ENCODE data around the gene C14orf132. TPM values are rescaled to one million over a fixed set of nuclear protein-coding genes. Genes with fewer than 3 reads are reported as not detected.

The C14orf132 gene
- total RNA-seq, 4 donors from 2014 or later: 3.5 to 6.4 (median 5.0) TPM

- Histone ChIP-seq H3K4me1 (peaks cover 6 to 19% (median 10%) of the 10 kb centered on the region in 4 donors), H3K9me3 (no peaks in the 10 kb centered on the region), H3K27ac (peak overlapping the region in 1 of 4 donors; percentile 1), H3K27me3 (no peaks in the 10 kb centered on the region), H3K4me3 (no peak overlapping the region), H3K36me3 (no peaks in the 10 kb centered on the region)
- in situ Hi-C loops (cut with MboI; ENCODE audit: low pct_ligation_motif_present in 1 of 4, low pct_unique_long_range_greater_than_20kb in 1 of 4, low sequenced_read_pairs in 3 of 4) (loop anchor here in 1 of 4 donors (5.0 kb wide), 1 partner anchor 172 kb away; no protein-coding TSS in a partner anchor), intact Hi-C loops (cut with DNase I; ENCODE audit: low total_unique reads) (loop anchor here (2.0 to 10.0 kb wide), 2 partner anchors 104 to 174 kb away; partner anchors contain the start of gene BDKRB2)
- 13 to 34% methylated on average over 7 to 22 of the region's 22 CpGs for WGBS, 2 donors (ENCODE audit: low coverage in 1 of 2)
- peak; percentile 84 for DNase-seq
- TF ChIP-seq POLR2AphosphoS5 (IDR thresholded peaks at IDR 0.05) (no peak), CTCF (IDR thresholded peaks at IDR 0.05) (peak; percentile 81 to 96 (median 86)), EP300 (IDR thresholded peaks at IDR 0.05; ENCODE audit: low read depth) (no peak), POLR2A (IDR thresholded peaks at IDR 0.05) (no peak)
Measured at GRCh38 chr14:96100161-96101064, 61.3 kb downstream of the C14orf132 start.

- in situ Hi-C loops (cut with MboI; ENCODE audit: low pct_ligation_motif_present in 1 of 4, low pct_unique_long_range_greater_than_20kb in 1 of 4, low sequenced_read_pairs in 3 of 4): loop anchor here in 1 of 4 donors (5.0 kb wide), 1 partner anchor 170 kb away; no protein-coding TSS in a partner anchor
- no peak overlapping the region for H3K27ac ChIP-seq
- 68 to 79% methylated on average over 3 of the region's 3 CpGs for WGBS, 2 donors (ENCODE audit: low coverage in 1 of 2)
Measured at GRCh38 chr14:96102081-96102856, 63.1 kb downstream of the C14orf132 start.

GRCh38 chr14:96103075-96103474, 63.9 kb downstream of the C14orf132 start:
- Histone ChIP-seq H3K36me3 (no peaks in the 10 kb centered on the region), H3K4me1 (peaks cover 14 to 31% (median 17%) of the 10 kb centered on the region in 4 donors), H3K9me3 (no peaks in the 10 kb centered on the region), H3K27me3 (no peaks in the 10 kb centered on the region), H3K27ac (peak overlapping the region in 2 of 4 donors; percentile 75 to 85), H3K4me3 (no peak overlapping the region)
- in situ Hi-C loops (cut with MboI; ENCODE audit: low pct_ligation_motif_present in 1 of 4, low pct_unique_long_range_greater_than_20kb in 1 of 4, low sequenced_read_pairs in 3 of 4): loop anchor here in 1 of 4 donors (5.0 kb wide), 1 partner anchor 169 kb away; no protein-coding TSS in a partner anchor
- no peak for TF ChIP-seq CTCF (IDR thresholded peaks at IDR 0.05)
- no peak for TF ChIP-seq POLR2AphosphoS5 (IDR thresholded peaks at IDR 0.05)
- no peak for TF ChIP-seq POLR2A (IDR thresholded peaks at IDR 0.05)
- no peak for TF ChIP-seq EP300 (IDR thresholded peaks at IDR 0.05; ENCODE audit: low read depth)
- intact Hi-C loops (cut with DNase I; ENCODE audit: low total_unique reads): loop anchor here (10.0 kb wide), 1 partner anchor 102 kb away; the partner anchor contains the start of gene BDKRB2
- WGBS, 2 donors (ENCODE audit: low coverage in 1 of 2): 52% methylated on average over 2 of the region's 2 CpGs; no CpG with 5 or more reads in 1 of the 2 donors
- no peak for DNase-seq

More at GRCh38 chr14:96102081-96102856, 63.1 kb downstream of the C14orf132 start:
- Histone ChIP-seq H3K9me3 (no peaks in the 10 kb centered on the region), H3K36me3 (no peaks in the 10 kb centered on the region), H3K4me1 (peaks cover 14 to 31% (median 17%) of the 10 kb centered on the region in 4 donors), H3K27me3 (no peaks in the 10 kb centered on the region), H3K4me3 (no peak overlapping the region)
- DNase-seq: no peak
- intact Hi-C loops (cut with DNase I; ENCODE audit: low total_unique reads): loop anchor here (10.0 kb wide), 1 partner anchor 103 kb away; the partner anchor contains the start of gene BDKRB2
- TF ChIP-seq CTCF (IDR thresholded peaks at IDR 0.05) (no peak), EP300 (IDR thresholded peaks at IDR 0.05; ENCODE audit: low read depth) (no peak)

All from transverse colon (tissue), 4 donors.